ENCODE data around the gene ABCD2. TPM values are rescaled to one million over a fixed set of nuclear protein-coding genes. Genes with fewer than 3 reads are reported as not detected.

ABCD2 gene
- total RNA-seq, 1 experiment from 2014 or later = not detected

DNA sequence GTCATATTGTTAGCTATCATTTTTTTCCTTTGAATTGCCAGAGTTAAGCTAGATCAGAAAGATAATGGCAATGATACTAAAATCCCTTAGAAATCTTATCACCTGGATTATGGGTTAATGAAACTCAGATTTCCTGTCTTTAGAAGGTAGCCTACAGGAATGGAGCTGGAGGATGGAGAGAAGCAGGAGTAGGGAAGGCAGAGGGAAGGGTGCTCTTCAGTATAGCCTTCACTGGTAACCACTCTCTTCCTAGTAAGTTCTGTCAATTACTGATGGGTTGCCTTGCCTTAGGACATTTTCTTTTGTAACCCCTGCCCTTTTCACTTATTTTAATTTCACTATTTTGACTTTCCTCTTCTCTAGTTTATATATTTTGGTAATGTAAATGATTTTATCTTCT lies 27.8 kb upstream of the ABCD2 start:
- H3K9ac ChIP-seq (ENCODE audit: low read length) = no peak overlapping the region
- H2AFZ ChIP-seq (ENCODE audit: low read length) = no peak overlapping the region
- CTCF ChIA-PET = no interaction called here
- no peaks in the 10 kb centered on the region for H3K9me2 ChIP-seq (replicated peaks; ENCODE audit: low read length)
- BruUV-seq (replicated peaks) = no TSS peak
- intact Hi-C loops (cut with micrococcal nuclease) = no loop called here
- POLR2A ChIA-PET (ENCODE audit: unreplicated experiment) = no interaction called here
- H3K36me3 ChIP-seq (ENCODE audit: low read depth, low read length) = no peaks in the 10 kb centered on the region
- no peaks in the 10 kb centered on the region for H3F3A ChIP-seq (ENCODE audit: low read length, unreplicated experiment)
- H3K4me2 ChIP-seq (ENCODE audit: low read length) = no peak overlapping the region
- no peak overlapping the region for H3K27ac ChIP-seq (ENCODE audit: low read length)
- no peak for ATAC-seq
- no peaks in the 10 kb centered on the region for H3K4me1 ChIP-seq (ENCODE audit: insufficient read depth, low read length)
- no peaks in the 10 kb centered on the region for H3K79me2 ChIP-seq (ENCODE audit: low read length)
- H4K20me1 ChIP-seq (ENCODE audit: low read length) = no peaks in the 10 kb centered on the region
- DNase-seq = no peak
- H3K9me3 ChIP-seq (ENCODE audit: low read length) = no peaks in the 10 kb centered on the region
- no peak overlapping the region for H3K4me3 ChIP-seq (ENCODE audit: low read length)
- H3K27me3 ChIP-seq (ENCODE audit: low read length) = peaks cover 6% of the 10 kb centered on the region; the same call in 1 of the 2 replicates
- TF ChIP-seq EZH2 (IDR thresholded peaks at IDR 0.05; ENCODE audit: low read length, unreplicated experiment) = no peak
- TF ChIP-seq, protein P1, sequence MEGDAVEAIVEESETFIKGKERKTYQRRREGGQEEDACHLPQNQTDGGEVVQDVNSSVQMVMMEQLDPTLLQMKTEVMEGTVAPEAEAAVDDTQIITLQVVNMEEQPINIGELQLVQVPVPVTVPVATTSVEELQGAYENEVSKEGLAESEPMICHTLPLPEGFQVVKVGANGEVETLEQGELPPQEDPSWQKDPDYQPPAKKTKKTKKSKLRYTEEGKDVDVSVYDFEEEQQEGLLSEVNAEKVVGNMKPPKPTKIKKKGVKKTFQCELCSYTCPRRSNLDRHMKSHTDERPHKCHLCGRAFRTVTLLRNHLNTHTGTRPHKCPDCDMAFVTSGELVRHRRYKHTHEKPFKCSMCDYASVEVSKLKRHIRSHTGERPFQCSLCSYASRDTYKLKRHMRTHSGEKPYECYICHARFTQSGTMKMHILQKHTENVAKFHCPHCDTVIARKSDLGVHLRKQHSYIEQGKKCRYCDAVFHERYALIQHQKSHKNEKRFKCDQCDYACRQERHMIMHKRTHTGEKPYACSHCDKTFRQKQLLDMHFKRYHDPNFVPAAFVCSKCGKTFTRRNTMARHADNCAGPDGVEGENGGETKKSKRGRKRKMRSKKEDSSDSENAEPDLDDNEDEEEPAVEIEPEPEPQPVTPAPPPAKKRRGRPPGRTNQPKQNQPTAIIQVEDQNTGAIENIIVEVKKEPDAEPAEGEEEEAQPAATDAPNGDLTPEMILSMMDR (conservative IDR thresholded peaks at IDR 0.05; ENCODE audit: low read depth, low read length) = no peak
- TF ChIP-seq EZH2phosphoT487 (IDR thresholded peaks at IDR 0.05; ENCODE audit: borderline replicate concordance, low read length) = no peak

DNA sequence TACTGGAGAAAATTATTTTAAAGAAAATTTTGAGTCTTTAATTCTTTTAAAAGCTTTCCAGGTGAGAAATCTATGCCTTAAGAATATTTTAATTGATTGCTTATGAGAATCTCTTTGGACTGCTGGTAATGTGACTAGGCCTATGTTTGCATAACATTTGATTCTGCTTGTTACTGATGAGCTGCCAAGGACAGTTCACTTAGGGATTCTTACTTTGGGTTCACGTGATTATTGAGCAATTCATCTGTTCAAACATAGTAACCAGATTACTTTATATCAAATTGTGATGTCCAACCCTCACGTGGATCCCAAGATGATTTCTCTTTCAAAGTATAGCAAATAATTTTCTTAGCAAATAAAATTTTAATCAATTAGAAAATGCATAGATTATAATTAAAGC lies 27.4 kb upstream of the ABCD2 start:
- Histone ChIP-seq H3K4me3 (ENCODE audit: low read length) (no peak overlapping the region), H3F3A (ENCODE audit: low read length, unreplicated experiment) (no peaks in the 10 kb centered on the region), H3K27me3 (ENCODE audit: low read length) (peaks cover 10% of the 10 kb centered on the region; the same call in 1 of the 2 replicates), H3K9ac (ENCODE audit: low read length) (no peak overlapping the region), H3K4me1 (ENCODE audit: insufficient read depth, low read length) (no peaks in the 10 kb centered on the region), H2AFZ (ENCODE audit: low read length) (no peak overlapping the region), H3K4me2 (ENCODE audit: low read length) (no peak overlapping the region), H3K27ac (ENCODE audit: low read length) (no peak overlapping the region), H3K9me3 (ENCODE audit: low read length) (no peaks in the 10 kb centered on the region), H3K79me2 (ENCODE audit: low read length) (no peaks in the 10 kb centered on the region), H3K36me3 (ENCODE audit: low read depth, low read length) (no peaks in the 10 kb centered on the region), H4K20me1 (ENCODE audit: low read length) (no peaks in the 10 kb centered on the region), H3K9me2 (replicated peaks; ENCODE audit: low read length) (no peaks in the 10 kb centered on the region)
- DNase-seq (no peak), ATAC-seq (no peak)
- BruUV-seq (replicated peaks) = no TSS peak
- CTCF ChIA-PET = no interaction called here
- POLR2A ChIA-PET (ENCODE audit: unreplicated experiment) = no interaction called here
- intact Hi-C loops (cut with micrococcal nuclease) = no loop called here
- TF ChIP-seq EZH2phosphoT487 (IDR thresholded peaks at IDR 0.05; ENCODE audit: borderline replicate concordance, low read length) (no peak), EZH2 (IDR thresholded peaks at IDR 0.05; ENCODE audit: low read length, unreplicated experiment) (no peak)
- TF ChIP-seq, protein P1 (conservative IDR thresholded peaks at IDR 0.05; ENCODE audit: low read depth, low read length) = no peak

DNA sequence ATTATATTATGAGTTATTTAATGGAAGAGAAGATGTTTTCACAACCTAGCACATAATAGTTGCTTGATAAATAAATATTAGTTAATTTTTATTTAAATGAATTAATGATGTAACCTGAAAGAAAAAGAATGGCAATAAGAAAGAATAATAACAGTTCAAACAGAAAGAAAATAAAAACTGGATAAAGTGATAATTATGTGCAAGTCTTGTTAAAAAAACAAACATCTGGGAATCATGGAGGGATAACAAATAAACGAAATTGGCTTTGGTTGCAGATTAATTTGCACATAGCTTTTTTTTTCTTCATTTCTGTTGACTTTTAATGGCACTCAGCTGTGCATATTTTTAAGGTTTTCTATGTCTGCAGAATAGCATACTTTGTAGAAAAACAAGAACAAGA lies 23.4 kb upstream of the ABCD2 start:
- no peaks in the 10 kb centered on the region for H4K20me1 ChIP-seq (ENCODE audit: low read length)
- no TSS peak for BruUV-seq (replicated peaks)
- H3K9me3 ChIP-seq (ENCODE audit: low read length) = no peaks in the 10 kb centered on the region
- ChIA-PET CTCF (no interaction called here), POLR2A (ENCODE audit: unreplicated experiment) (no interaction called here)
- H3K79me2 ChIP-seq (ENCODE audit: low read length) = no peaks in the 10 kb centered on the region
- H3F3A ChIP-seq (ENCODE audit: low read length, unreplicated experiment) = no peaks in the 10 kb centered on the region
- no peaks in the 10 kb centered on the region for H3K36me3 ChIP-seq (ENCODE audit: low read depth, low read length)
- intact Hi-C loops (cut with micrococcal nuclease) = no loop called here
- DNase-seq = no peak
- H2AFZ ChIP-seq (ENCODE audit: low read length) = no peak overlapping the region
- H3K27ac ChIP-seq (ENCODE audit: low read length) = no peak overlapping the region
- no peak overlapping the region for H3K4me2 ChIP-seq (ENCODE audit: low read length)
- ATAC-seq = no peak
- H3K4me1 ChIP-seq (ENCODE audit: insufficient read depth, low read length) = no peaks in the 10 kb centered on the region
- peaks cover 16% of the 10 kb centered on the region for H3K27me3 ChIP-seq (ENCODE audit: low read length)
- H3K9me2 ChIP-seq (replicated peaks; ENCODE audit: low read length) = no peaks in the 10 kb centered on the region
- TF ChIP-seq EZH2 (IDR thresholded peaks at IDR 0.05; ENCODE audit: low read length, unreplicated experiment) = no peak
- no peak for TF ChIP-seq EZH2phosphoT487 (IDR thresholded peaks at IDR 0.05; ENCODE audit: borderline replicate concordance, low read length)
- TF ChIP-seq, protein P1 (conservative IDR thresholded peaks at IDR 0.05; ENCODE audit: low read depth, low read length) = no peak
- no peak overlapping the region for H3K9ac ChIP-seq (ENCODE audit: low read length)
- H3K4me3 ChIP-seq (ENCODE audit: low read length) = no peak overlapping the region
